Skeletal muscle satellite cell (primary cell): ENCODE data around the gene SCN4B.

ENCODE experiments used
- H3K27me3 ChIP-seq: 2 replicates; pipeline ENCODE4 v1.7.0; 2013; ENCODE audit warnings: low read length; ENCODE audit not compliant: control insufficient read depth, insufficient read depth
- H3K36me3 ChIP-seq: 2 replicates; pipeline ENCODE4 v1.7.0; 2013; ENCODE audit warnings: mild to moderate bottlenecking, control low read depth, low read length; ENCODE audit not compliant: insufficient read depth
- H3K4me1 ChIP-seq: 2 replicates; pipeline ENCODE4 v1.7.0; 2013; ENCODE audit warnings: low read length; ENCODE audit not compliant: control insufficient read depth, insufficient read depth
- H3K4me2 ChIP-seq: 2 replicates; pipeline ENCODE4 v1.7.0; 2013; ENCODE audit warnings: mild to moderate bottlenecking, low read length
- H3K4me3 ChIP-seq: 2 replicates; pipeline ENCODE4 v1.7.0; 2013; ENCODE audit warnings: low read length
- H3K9ac ChIP-seq: 2 replicates; pipeline ENCODE4 v1.7.0; 2013; ENCODE audit warnings: mild to moderate bottlenecking, low read depth, low read length, moderate library complexity
- H3K9me3 ChIP-seq: replicated peaks from 2 replicates; pipeline ENCODE4 v1.7.0; 2013; ENCODE audit warnings: mild to moderate bottlenecking, control low read depth, low read length

SCN4B gene

GRCh38 chr11:118147502-118147901 is 5.1 kb downstream of the SCN4B start:
- peaks cover 4% of the 10 kb centered on the region for H3K4me1 ChIP-seq
- H3K36me3 ChIP-seq = no peaks in the 10 kb centered on the region

GRCh38 chr11:118146554-118146953 is 6.1 kb downstream of the SCN4B start:
- Histone ChIP-seq H3K9ac (no peak overlapping the region), H3K9me3 (no peaks in the 10 kb centered on the region), H3K4me3 (no peak overlapping the region), H3K27me3 (peaks cover 79% of the 10 kb centered on the region), H3K4me1 (peaks cover 4% of the 10 kb centered on the region), H3K36me3 (no peaks in the 10 kb centered on the region), H3K4me2 (no peak overlapping the region)

More at GRCh38 chr11:118147502-118147901, 5.1 kb downstream of the SCN4B start:
- Histone ChIP-seq H3K4me2 (no peak overlapping the region), H3K9me3 (no peaks in the 10 kb centered on the region), H3K27me3 (peaks cover 83% of the 10 kb centered on the region), H3K9ac (no peak overlapping the region), H3K4me3 (no peak overlapping the region)

GRCh38 chr11:118145285-118146227 is 7.1 kb downstream of the SCN4B start:
- no peaks in the 10 kb centered on the region for H3K36me3 ChIP-seq
- peaks cover 72% of the 10 kb centered on the region for H3K27me3 ChIP-seq
- H3K4me3 ChIP-seq = peak overlapping the region; percentile 72
- H3K9ac ChIP-seq = no peak overlapping the region
- H3K4me1 ChIP-seq = peaks cover 4% of the 10 kb centered on the region
- no peaks in the 10 kb centered on the region for H3K9me3 ChIP-seq
- peak overlapping the region; percentile 96 for H3K4me2 ChIP-seq

- H3K4me2 ChIP-seq = no peak overlapping the region
- peaks cover 71% of the 10 kb centered on the region for H3K27me3 ChIP-seq
- H3K9me3 ChIP-seq = no peaks in the 10 kb centered on the region
- H3K9ac ChIP-seq = no peak overlapping the region
- peaks cover 4% of the 10 kb centered on the region for H3K4me1 ChIP-seq
- H3K4me3 ChIP-seq = no peak overlapping the region
- no peaks in the 10 kb centered on the region for H3K36me3 ChIP-seq
These were observed 8.0 kb downstream of the SCN4B start for GRCh38 chr11:118144301-118145268.

- Histone ChIP-seq H3K27me3 (peaks cover 71% of the 10 kb centered on the region), H3K4me3 (no peak overlapping the region), H3K9ac (no peak overlapping the region), H3K4me1 (peaks cover 4% of the 10 kb centered on the region), H3K36me3 (no peaks in the 10 kb centered on the region), H3K4me2 (no peak overlapping the region), H3K9me3 (no peaks in the 10 kb centered on the region)
These were observed 8.9 kb downstream of the SCN4B start for GRCh38 chr11:118143661-118144185.

GRCh38 chr11:118142809-118143208 is 9.8 kb downstream of the SCN4B start:
- peaks cover 4% of the 10 kb centered on the region for H3K4me1 ChIP-seq
- no peaks in the 10 kb centered on the region for H3K36me3 ChIP-seq
- no peak overlapping the region for H3K9ac ChIP-seq

GRCh38 chr11:118142081-118142480 is 10.5 kb downstream of the SCN4B start:
- H3K4me2 ChIP-seq = no peak overlapping the region
- peaks cover 4% of the 10 kb centered on the region for H3K4me1 ChIP-seq
- no peak overlapping the region for H3K4me3 ChIP-seq
- H3K9me3 ChIP-seq = no peaks in the 10 kb centered on the region
- peaks cover 66% of the 10 kb centered on the region for H3K27me3 ChIP-seq
- no peak overlapping the region for H3K9ac ChIP-seq
- no peaks in the 10 kb centered on the region for H3K36me3 ChIP-seq

More at GRCh38 chr11:118142809-118143208, 9.8 kb downstream of the SCN4B start:
- H3K4me2 ChIP-seq = no peak overlapping the region
- H3K27me3 ChIP-seq = peaks cover 70% of the 10 kb centered on the region
- no peaks in the 10 kb centered on the region for H3K9me3 ChIP-seq
- H3K4me3 ChIP-seq = no peak overlapping the region

- H3K4me1 ChIP-seq = no peaks in the 10 kb centered on the region
- H3K9ac ChIP-seq = no peak overlapping the region
- peaks cover 59% of the 10 kb centered on the region for H3K27me3 ChIP-seq
- H3K9me3 ChIP-seq = no peaks in the 10 kb centered on the region
- H3K4me2 ChIP-seq = no peak overlapping the region
- H3K4me3 ChIP-seq = no peak overlapping the region
- H3K36me3 ChIP-seq = no peaks in the 10 kb centered on the region
These were observed 13.0 kb downstream of the SCN4B start for GRCh38 chr11:118139578-118139977.

GRCh38 chr11:118138839-118139420 is 13.7 kb downstream of the SCN4B start:
- Histone ChIP-seq H3K36me3 (no peaks in the 10 kb centered on the region), H3K9ac (no peak overlapping the region), H3K4me2 (no peak overlapping the region), H3K4me3 (no peak overlapping the region), H3K4me1 (no peaks in the 10 kb centered on the region), H3K9me3 (no peaks in the 10 kb centered on the region), H3K27me3 (peaks cover 59% of the 10 kb centered on the region)

- Histone ChIP-seq H3K4me2 (no peak overlapping the region), H3K9me3 (no peaks in the 10 kb centered on the region), H3K36me3 (no peaks in the 10 kb centered on the region), H3K9ac (no peak overlapping the region), H3K4me1 (no peaks in the 10 kb centered on the region), H3K4me3 (no peak overlapping the region), H3K27me3 (peaks cover 45% of the 10 kb centered on the region)
These were observed 15.8 kb downstream of the SCN4B start for GRCh38 chr11:118136801-118137200.

GRCh38 chr11:118136341-118136740 is 16.3 kb downstream of the SCN4B start:
- H3K9ac ChIP-seq = no peak overlapping the region
- no peak overlapping the region for H3K4me3 ChIP-seq
- H3K4me2 ChIP-seq = no peak overlapping the region
- no peaks in the 10 kb centered on the region for H3K9me3 ChIP-seq
- H3K4me1 ChIP-seq = no peaks in the 10 kb centered on the region
- peaks cover 45% of the 10 kb centered on the region for H3K27me3 ChIP-seq
- no peaks in the 10 kb centered on the region for H3K36me3 ChIP-seq
